CD4-positive, alpha-beta T cell treated with Interleukin-17A for 1 hour (primary cell): ENCODE results near the gene ONECUT3.
"Not testable (repeated sequence)": the region's sequence is repeated elsewhere in the genome, so short reads cannot be mapped to it uniquely, and the experiment has no call there.

Experiments
- DNase-seq: peaks from one replicate; pipeline ENCODE4 v3.0.0-alpha.2; 2020

ONECUT3 gene

DNA sequence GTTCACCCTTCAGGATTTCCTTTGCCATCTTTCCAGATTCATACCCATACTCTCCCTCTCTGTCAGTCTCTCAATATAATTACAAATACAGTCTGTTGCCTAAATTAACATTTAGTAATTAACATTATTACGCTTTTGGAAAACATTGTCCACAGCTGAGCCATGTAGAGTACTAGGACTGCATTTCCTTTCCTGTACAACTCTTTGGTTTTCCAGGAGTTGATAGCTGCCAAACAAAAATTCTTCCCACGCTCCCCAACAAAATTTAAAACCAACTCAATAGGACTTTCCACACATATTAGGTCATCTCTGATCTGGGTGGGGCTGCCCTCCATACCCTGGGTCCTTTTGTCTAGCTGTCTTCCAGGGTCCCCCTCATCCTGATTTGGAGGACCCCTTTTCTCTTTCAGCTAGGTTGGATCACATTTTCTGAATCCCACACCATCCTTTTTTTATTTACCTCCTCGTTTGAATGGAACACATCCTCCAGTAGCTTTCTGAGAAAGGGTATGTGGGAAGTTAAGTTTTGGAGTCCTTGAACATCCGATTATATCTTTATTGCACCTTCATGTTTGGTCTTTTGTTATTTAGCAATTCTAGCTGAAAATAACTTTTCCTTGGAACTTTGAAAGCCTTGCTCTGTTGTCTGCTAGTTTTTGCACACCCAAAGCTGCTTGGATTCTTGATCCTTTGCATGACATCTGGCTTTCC is 17.7 kb downstream of the ONECUT3 start:
- no peak for DNase-seq

DNA sequence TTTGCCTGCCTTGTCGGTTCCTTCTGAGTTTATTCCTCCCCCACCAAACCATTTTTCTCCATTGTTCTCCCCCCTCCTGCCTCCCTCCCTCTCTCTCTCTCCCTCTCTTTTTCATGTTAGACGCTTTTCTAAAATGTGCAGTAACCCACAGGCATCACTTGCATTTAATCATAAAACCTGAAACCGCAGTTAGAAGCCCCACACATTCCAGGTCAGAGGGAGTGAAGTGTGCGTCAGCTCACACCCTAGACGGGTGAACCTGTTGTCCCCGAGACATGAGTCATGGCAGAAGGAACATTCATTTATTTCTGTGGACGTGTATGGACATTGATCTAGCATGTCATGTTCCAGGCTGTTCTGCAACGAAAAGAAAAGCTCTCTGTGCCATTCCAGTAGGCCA is 19.9 kb downstream of the ONECUT3 start:
- DNase-seq: no peak

DNA sequence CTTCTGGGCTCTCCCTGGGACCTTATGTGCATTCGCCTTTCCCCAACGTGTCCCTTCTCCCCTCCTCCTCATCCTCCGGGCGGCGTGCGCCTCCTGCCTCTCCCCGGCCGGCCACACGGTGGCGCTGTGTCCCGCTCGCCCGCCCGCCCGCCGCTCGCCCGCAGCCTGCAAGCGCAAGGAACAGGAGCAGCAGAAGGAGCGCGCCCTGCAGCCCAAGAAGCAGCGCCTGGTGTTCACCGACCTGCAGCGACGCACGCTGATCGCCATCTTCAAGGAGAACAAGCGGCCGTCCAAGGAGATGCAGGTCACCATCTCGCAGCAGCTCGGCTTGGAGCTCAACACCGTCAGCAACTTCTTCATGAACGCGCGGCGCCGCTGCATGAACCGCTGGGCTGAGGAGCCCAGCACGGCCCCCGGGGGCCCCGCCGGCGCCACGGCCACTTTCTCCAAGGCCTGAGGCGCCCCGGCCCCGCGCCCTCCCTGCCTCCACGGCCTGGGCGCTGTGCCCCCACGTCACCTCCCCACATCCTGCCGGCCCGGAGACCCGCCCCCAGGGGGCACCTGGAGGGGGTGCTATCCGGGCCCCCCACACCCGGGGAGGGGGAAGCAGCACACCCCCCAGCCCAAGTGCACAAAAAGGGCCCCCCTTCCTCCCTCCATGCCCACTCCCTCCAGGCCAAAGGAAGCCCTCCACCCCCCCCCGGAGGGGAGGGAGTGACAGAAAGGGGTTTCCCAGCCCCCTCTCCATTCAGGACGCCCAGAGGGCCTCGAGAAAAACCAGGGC is 21.9 kb downstream of the ONECUT3 start:
- DNase-seq: no peak

DNA sequence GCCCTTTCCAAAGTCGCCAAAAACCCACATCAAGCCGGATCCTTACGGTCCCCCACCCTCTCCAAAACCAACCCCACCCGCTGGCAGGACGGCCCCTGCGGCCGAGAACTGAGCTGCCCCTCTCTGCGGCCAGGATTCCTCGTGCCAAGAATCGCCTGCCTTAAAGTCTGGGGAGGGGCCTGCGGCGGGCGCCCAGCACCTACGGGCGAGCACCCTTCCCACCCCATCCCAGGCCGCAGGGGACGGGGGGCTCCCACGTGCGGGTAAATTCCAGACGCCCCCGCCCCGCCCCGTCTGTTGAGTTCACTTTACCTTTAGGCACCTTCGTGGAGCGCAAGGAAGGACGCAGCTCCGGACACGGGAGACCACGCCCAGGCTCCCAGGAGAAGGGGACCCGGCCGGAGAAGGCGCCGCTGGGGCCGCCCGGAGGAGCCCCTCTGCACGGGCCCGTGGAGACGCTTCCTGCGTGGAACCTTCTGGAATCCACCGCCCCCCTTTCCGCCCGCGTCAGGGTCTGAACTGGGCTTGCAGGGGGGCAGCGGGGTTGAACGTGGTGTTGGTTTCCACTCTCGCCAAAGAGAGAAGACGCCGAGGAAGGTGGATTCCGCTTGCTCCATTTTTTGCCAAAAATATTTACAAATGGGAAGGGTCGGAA is 22.8 kb downstream of the ONECUT3 start:
- DNase-seq: no peak

DNA sequence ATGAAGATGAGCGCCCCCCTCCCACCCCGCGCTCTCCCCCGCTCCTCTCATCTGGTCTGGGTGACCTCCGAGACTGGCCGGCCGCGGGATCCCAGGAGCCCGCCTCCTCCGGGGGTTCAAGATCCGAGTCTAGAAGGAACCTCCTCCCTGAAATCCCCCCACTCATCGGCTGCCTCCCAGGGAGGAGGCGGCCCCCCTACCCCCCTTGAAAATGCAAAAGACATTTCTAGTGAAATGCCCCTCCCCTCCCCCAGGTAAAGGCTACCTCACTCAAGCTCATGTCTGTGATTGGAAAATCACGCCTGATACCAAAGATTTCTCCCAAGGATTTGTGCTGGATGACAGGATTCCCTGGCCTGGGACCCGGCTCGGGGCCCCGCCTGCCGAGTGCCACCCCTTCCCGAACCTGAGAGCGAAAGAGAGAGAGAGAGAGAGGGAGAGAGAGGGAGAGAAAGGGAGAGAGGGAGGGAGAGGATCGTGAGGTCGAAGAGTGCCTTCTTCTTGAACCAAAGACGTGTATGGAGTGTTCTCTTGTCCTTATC is 23.4 kb downstream of the ONECUT3 start:
- no peak for DNase-seq

DNA sequence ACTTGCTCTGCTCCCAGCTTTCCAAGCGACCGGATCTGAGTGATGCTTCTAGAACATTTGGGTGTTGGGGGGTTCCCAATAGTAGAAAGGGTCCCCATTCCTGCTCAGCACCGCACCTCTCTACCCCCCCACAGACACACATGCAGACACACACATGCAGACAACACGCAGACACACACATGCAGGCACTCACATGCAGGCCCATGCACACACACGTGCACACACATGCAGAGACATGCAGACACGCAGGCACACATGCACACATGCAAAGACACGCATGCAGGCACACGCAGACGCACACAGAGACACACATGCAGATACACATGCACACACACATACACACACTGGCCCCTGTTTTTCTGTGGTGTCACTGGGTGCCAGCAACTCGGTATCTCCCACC is 23.8 kb downstream of the ONECUT3 start:
- no peak for DNase-seq

DNA sequence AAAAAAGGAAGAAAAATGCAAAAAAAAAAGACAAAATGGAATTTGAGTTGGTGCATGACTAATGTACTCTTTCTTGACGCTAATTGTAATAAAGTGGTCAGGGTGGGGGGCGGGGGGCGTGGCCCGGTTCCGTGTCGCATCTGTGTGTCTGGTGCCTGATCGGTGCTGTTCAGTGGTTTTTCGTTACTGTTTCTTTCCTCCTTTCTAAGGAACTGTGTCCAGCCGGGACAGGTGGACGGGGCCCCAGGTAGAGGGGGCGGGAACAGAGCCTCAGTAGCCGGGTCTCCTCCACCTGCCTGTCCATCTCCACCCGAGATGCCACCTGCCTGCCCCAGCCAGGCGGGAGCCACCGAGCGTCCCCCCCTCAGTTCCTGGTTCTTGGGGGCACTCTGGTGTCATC is 26.3 kb downstream of the ONECUT3 start:
- DNase-seq: no peak

DNA sequence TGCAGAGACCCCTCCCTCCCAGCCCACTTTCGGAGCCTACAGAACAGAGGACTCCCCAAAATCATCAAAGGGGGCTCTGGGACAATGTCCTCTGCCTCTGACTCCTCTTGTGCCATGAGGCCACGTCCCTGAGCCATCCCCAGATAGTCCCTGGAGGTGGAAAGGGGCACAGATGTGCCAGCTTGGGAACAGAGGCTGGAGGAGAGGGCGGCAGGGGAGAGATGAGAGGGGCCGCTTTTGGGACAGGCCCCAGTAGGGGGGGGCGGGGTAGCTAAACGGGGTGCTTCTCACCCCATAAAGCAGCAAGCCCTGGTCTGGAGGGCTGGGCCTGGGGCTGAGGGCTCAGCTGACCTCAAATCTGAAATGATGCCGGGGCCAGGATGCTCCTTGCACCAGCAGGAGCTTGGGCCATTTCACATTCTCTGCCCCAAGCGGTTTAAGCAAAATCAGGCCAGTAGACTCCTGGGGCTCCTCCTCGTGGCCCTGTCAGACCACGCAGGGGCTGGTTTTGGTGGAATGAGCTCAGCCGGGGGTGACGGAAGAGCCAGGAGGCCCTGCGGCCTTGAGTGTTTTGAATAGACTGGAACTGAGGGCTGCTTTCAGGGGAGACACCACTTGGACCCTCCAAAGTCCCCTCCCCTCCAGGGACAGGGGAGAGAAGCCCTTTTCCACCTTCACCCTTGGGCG is 27.1 kb downstream of the ONECUT3 start:
- DNase-seq: no peak

DNA sequence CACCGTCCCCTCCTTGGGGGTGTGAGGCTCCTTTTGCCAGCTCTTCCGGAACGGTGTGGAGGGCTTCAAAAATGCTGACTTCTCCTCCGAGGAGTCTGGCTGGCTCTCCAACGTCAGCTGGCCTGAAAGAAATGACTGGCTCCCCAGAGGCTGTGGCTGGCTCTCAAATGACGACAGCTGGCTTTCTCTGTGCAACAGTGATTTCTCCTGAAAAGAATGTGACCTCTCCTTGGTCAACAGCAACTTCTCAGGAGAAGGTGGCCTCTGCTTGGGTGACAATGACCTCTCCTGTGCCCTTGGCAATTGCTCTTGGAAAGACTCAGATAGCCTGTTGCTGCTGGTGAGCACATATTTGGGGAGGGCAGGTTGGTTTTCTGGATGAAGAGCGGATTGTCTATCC is 29.2 kb downstream of the ONECUT3 start:
- no peak for DNase-seq

DNA sequence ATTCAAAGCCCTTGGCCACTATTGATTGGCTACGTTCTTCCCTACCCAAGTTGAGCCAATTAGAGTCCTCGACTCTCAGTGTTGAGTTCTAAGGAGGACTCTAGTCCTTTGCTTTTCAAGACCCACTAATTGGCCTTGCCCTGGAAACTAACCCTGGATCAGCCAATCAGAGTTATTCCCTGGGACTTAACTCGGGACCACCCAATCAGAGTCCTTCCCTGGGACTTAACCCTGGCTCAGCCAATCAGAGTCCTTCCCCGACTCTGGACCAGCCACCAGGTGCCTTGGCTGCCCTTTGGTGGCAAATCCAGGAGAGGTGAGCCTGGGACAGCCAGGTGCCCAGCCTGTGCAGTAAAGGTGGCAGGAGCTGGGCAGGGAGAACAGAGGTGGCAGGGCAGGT is 30.0 kb downstream of the ONECUT3 start:
- no peak for DNase-seq

DNA sequence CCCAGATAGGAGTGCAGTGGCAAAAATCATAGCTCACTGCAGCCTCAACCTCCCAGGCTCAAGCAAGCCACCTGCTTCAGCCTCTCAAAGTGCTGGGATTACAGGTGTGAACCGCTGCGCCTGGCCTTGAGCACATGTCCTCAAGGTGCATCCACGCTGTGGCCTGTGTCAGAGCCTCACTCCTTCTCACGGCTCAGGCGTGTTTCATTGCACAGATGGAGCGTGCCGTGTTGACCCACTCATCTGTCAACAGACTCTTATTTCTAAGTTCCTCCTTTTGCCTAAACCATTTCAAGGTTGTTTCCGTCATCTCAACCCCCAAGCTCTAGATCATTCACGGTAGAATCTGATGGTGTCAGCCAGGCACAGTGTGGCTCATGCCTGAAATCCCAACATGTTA is 30.6 kb downstream of the ONECUT3 start:
- no peak for DNase-seq

DNA sequence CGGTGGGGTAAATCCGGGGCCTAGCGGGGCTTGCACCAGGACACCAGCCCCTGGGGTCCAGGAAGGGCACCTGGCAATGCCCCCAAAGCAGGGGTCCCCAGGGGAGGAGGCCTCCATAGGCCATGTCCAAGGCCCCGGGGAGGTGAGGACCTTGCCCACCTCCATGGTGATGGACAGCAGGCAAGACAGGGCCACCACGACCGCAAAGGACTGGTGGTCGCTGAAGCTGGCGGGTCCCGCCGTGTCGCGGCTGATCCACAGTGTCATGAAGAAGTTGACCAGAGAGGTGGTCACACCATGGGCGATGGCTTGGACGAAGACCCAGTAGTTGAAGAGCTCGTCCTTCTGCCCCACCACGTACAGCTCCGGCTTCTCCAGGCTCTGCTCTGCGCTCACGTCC is 32.0 kb downstream of the ONECUT3 start:
- no peak for DNase-seq

DNA sequence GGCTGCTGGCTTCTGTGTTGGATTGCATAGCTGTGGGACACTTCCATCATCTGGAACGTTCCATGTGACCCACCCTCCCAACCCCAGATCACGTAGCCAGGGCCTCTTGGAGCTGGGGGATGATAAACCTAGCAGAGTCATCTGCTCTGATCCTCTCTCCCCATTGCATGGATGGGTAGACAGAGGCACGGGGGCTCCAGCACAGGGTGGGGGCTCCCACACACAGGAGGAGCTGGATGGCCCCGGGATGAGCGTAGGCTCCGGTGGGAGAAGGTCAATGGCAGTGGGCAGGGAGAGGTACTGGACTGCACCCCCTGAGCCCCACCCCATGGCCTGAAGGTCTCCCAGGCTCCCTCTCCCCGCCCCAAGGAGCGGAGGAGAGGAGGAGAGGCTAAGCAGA is 33.4 kb downstream of the ONECUT3 start:
- no peak for DNase-seq

DNA sequence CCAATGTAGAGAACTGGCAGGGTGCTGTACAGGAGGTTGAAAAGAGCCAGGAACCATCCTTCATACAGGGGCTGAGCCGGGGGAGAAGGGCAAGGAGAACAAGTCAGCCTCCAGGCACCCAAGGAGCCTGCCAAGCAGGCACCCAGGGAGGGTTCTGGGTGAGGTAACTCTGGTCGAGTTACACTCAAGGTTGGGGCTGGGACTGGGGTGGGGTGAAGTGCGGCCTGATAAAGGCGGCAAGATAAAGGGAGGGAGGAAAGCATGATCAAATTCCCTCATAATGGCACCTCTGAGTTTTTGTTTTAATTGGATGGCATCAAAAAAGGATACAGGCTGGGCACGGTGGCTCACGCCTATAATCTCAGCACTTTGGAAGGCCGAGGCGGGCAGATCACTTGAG is 33.8 kb downstream of the ONECUT3 start:
- no peak for DNase-seq

DNA sequence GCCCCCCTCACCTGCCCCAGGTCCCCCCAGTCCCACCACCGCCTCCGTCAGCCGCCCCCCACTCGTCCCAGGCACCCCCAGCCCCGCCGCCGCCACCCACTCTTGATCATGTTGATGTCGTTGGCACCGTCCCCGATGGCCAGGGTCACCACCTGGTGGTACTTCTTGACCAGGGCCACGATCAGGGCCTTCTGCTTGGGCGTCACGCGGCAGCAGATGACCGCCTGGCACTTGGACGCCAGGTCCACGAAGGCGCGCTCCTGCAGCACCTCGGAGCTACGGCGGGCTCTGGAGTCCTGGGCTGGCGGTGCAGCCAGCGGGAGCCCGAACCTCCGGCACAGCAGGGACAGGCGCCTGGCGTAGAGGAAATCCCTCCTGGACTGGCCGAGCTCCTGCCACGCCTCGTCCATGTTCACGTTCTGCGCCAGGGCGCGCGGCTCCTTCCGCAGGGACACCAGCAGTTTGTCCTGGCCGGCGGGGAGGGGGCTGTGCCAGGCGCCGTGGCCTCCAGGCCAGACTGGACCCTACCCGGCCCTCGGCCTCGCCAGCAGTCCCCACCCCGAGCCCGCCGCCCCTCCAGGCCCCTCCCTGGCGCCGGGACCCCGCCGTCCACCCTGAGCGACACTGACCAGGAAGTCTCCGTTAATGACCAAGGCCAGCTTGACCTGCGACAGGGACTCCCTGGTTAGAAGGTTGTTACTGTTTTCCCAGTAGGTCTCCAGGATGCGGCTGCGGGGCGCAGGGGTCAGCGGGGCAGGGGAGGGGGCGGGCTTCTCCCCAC is 36.1 kb downstream of the ONECUT3 start:
- no peak for DNase-seq

DNA sequence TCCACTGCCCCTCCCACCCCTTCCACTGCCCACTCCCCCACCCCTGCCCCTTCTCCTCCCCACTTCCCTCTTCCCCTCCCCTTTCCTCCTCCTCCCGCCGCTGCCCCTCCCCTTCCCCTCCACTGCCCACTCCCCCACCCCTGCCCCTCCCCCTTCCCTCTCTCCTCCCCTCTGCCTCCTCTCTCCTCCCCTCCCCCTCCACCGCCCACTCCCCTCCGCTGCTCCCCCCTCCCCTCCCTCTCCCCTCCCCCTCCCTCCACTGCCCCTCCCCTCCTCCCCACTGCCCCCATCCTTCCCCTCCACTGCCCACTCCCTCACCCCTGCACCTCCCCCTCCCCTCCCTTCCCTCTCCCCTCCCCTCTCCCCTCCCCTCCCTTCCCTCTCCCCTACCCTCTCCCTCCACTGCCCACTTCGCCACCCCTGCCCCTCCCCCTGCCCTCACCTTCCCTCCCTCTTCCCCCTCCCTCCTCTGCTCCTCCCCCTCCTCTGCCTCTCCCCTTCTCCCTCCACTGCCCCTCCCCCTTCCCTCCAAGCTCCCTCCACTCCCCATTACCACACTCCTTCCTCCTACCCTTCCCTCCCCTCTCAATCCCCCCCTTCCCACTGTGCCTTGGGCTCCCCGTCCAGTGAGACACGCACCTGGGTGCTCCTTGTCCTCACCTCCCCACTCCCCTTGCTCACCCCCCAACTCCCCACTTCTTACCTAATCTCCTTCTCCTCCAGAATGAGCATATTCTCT is 36.9 kb downstream of the ONECUT3 start:
- DNase-seq: no peak

DNA sequence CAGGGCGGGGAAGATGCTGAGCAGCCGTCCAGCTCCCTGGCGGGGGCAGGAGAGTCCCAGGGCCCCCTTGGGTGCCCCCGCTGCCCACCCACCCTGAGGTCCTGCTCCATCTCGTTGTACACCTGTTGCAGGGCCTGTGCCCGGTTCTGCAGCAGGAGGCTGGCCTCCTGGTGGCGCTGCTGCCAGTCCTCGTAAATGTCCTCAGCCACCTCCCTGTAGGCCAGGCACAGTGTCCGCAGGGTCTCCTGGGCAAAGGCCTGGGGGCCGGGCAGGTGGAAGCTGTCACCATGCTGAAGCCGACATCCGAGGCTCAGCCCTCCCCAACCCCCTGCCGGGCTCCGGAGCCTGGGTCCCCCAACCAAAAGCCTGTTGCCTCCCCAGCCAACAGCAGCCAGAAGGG is 38.6 kb downstream of the ONECUT3 start:
- DNase-seq: no peak

DNA sequence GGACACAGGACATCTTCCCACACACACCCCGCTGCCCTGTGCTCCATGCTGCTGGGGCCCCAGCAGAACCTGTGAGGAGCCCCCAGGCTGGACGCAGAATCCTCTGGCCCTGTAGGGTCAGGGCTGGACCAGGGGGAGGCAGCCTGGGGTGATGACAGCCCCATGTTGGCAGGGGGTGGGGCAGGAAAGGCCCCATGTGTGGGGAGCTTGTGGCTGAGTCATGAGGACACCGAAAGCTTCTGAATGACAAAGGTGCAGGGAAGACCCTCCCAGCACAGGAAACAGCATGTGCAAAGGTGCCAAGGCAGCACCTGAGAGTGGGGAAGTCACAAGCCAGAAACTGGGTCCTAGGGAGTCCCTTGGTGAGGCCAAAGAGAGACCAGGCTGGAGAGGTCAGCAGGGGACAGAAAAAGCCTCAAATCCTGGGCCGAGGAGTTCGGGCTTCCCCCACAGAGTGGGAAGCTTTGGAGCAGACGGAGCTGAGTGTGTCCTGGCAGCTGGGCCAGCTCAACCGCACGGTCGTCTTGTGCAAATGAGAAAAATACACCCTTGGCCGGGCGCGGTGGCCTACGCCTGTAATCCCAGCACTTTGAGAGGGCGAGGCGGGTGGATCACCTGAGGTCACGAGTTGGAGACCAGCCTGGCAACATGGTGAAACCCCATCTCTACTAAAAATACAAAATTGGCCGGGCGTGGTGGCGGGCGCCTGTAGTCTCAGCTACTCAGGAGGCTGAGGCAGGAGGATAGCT is 41.3 kb downstream of the ONECUT3 start:
- DNase-seq: no peak

DNA sequence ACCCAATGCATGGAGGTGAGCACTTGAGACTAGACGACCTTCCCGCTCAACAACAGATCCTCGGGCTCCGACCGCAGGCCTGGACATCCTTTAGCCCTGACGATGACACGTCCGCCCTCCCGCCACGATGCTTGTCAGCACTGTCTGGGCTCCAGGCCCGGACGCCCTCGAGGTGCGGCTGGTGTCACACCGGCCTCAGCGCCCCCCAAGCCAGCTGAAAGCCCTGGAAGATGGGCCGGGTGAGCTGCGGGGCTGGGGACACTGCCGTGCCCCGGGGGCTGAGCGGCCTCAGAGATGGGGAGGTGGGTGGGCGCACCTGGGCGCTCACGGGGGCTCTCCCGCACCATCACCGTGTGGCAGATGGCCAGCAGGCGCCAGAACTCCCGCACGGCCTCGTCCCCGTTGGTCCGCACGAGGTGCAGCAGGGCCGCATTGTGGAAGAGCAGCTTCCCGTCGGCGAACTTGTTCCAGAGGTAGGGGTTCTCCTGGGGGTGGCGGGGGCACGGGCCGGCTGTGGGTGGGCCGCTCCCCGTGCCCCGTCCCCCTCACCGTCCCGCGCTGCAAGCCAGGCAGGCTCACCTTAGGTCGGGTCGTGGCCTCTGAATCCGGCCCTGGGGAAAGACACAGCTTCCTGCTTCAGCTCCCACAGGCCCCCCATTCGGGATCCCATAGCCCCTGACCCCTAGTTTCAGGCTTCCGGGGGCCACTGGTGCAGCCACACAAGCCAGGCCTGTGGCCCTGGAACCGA is 43.3 kb downstream of the ONECUT3 start:
- no peak for DNase-seq

DNA sequence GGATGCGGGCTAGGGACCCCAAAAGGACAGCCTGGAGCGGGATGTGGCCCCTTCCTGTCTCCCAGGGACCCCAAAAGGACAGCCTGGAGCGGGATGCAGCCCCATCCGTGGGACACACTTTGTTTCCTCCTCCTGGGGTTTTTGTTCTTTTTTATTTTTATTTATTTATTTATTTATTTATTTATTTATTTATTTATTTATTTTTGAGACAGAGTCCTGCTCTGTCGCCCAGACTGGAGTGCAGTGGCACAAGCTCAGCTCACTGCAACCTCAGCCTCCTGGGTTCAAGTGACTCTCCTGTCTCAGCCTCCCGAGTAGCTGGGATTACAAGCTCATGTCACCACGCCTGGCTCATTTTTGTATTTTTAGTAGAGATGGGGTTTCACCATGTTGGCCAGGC is 44.0 kb downstream of the ONECUT3 start:
- DNase-seq: not testable (repeated sequence)
